GM13976 (cell line): ENCODE data around the gene CAPN10.

Source experiments
- DNase-seq: peaks from one replicate; pipeline ENCODE4 v3.0.0; 2012; ENCODE audit warnings: low spot score
- in situ Hi-C: fragments of 300-500 bp; cut with MboI; formaldehyde crosslinking; loops from one replicate; pipeline ENCODE4 v1.12.0; 2022; ENCODE audit warnings: low sequenced_read_pairs, mixed read lengths, inconsistent platforms; ENCODE audit not compliant: unreplicated experiment
- TF ChIP-seq, protein P1 (sequence below): IDR thresholded peaks from 2 replicates; pipeline ENCODE4 v1.5.1; 2012; ENCODE audit warnings: borderline replicate concordance, mild to moderate bottlenecking; ENCODE audit not compliant: insufficient read depth; ENCODE audit errors: extremely low read depth, missing control alignments, control extremely low read depth

The CAPN10 gene

DNA sequence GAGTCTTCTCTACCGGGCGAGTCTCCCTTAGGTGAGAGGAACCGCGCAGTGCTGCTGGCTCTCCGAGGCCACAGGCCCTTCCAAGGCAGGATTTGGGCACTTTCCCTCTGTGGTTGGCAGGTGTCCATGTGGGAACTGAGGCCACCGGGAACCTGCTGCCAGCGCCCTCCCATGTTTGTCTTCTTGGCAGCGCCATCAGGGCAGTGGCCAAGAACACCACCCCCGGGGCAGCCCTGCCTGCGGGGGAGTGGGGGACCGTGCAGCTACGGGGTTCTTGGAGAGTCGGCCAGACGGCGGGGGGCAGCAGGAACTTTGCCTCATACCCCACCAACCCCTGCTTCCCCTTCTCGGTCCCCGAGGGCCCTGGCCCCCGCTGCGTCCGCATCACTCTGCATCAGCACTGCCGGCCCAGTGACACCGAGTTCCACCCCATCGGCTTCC, 10.0 kb downstream of the CAPN10 start:
- DNase-seq = no peak
- TF ChIP-seq, protein P1, sequence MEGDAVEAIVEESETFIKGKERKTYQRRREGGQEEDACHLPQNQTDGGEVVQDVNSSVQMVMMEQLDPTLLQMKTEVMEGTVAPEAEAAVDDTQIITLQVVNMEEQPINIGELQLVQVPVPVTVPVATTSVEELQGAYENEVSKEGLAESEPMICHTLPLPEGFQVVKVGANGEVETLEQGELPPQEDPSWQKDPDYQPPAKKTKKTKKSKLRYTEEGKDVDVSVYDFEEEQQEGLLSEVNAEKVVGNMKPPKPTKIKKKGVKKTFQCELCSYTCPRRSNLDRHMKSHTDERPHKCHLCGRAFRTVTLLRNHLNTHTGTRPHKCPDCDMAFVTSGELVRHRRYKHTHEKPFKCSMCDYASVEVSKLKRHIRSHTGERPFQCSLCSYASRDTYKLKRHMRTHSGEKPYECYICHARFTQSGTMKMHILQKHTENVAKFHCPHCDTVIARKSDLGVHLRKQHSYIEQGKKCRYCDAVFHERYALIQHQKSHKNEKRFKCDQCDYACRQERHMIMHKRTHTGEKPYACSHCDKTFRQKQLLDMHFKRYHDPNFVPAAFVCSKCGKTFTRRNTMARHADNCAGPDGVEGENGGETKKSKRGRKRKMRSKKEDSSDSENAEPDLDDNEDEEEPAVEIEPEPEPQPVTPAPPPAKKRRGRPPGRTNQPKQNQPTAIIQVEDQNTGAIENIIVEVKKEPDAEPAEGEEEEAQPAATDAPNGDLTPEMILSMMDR = no peak
- in situ Hi-C loops = no loop called here

DNA sequence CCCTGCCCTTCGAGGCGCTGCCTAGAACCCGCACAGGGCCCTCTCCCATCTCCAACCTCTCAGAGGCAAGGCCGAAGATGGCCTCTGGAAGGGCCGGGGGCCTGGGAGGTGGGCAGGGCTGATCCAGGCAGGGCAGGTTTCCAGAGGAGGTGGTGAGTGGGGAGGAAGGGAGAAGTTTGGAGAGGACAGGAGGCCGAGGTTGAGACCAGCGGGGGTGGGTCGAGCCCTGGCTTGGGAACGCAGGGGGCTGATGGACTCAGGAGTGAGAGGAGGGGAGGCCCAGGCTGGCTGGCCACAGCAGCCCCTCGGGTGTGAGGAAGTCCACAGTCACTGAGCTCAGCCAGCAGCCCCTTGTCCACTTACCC, 10.5 kb downstream of the CAPN10 start:
- no peak for DNase-seq
- in situ Hi-C loops = no loop called here
- TF ChIP-seq, protein P1 = no peak

DNA sequence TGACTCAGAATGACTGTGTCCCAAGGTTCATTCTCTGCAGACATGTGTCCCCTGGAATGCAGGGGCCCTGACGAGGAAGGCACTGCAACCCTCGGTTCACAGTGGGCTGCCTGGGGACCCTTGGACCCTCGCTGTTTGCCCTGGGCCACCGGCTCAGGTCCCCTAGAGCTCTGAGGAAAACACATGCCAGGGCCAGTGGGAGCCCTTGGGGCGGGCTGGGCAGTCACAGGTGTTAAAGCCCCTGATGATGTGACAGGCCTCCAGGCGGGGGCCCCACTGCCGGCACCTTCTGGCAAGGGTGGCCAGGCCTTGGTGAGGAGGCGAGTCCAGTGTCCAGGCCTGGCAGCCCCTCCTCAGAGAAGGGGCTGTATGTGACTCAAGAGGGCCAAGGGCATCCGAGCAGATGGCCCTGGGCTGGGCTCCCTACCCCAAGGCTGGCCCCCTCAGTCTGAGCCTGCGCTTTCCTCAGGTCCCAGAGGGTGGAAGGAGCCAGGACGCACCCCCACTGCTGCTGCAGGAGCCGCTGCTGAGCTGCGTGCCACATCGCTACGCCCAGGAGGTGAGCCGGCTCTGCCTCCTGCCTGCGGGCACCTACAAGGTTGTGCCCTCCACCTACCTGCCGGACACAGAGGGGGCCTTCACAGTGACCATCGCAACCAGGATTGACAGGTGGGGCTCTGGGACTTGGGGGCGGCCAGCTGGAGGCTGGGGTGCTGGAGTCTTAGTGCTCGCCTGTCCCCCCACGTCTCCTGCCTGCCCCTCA, 11.1 kb downstream of the CAPN10 start:
- in situ Hi-C loops = no loop called here
- no peak for DNase-seq
- TF ChIP-seq, protein P1 = no peak

DNA sequence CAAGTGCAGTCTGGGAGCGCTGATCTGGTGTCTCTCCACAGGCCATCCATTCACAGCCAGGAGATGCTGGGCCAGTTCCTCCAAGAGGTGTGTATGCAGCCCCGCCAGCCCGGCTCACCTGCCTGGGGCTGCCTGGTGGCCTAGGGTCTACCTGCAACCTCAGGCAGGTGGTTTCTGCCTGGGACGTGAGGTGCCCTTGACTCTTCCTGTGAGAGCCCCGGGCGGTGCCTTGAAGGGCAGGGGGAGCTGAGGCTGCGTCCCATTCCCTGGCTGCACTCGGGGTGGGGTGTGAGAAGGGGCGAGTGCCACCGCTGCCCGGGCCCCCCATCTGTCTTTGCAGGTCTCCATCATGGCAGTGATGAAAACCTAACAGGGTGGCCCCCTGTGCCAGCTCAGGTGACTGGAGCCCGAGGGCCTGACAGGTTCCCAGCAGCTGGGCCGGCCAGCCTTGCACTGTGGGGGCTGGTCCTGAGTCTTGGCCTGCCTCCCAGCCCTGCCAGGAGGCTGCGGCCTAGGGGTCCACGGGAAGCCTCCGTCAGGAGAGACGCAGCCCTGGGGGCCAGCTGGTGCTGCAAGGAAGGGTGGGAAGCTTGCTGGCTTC, 11.9 kb downstream of the CAPN10 start:
- no peak for DNase-seq
- TF ChIP-seq, protein P1 = no peak
- in situ Hi-C loops = no loop called here

DNA sequence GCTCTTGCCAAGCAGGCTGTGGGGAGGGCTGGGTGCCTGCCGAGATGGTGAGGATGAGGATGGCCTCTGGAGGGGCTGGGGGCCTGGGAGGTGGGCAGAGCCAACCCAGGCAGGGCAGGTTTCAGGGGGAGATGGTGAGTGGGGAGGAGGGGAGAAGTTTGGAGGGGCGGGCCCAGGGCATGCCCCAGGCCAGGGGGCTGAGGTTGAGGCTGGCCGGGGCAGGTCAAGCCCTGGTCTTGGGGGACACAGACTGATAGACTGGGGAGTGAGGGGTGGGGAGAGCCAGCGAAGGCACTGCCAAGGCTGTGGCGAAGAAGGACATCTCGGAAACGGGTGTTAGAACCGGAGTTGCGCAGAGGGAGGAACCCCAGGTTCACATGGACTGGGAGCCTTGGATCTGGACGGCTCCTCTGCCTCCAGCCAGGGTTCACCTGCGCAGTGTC, 12.6 kb downstream of the CAPN10 start:
- in situ Hi-C loops = no loop called here
- no peak for DNase-seq
- TF ChIP-seq, protein P1 = no peak

DNA sequence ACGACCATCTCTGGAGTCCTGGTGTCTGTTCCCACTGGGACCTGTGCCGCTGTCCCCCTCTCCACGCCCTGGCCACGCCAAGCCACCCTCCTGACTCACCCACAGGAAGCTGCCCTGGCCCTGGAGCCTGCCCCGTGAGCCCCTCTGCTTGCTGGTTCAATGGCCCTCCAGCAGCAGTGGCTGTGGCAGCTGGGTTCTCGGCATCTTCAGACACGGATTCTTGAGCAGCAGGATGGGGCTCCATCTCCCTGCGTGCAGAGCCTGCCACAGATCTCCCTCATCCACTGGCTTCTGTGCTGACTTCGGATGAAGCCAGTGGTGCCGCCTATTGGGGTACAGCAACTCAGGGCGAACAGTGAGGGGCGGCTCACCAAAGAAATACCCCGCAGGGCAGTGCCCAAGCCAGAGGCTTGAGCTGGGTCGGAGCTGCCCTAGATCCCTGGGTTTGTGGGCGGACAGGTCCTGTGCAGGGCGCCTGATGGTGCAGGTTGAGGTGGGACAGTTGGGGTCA, 14.0 kb downstream of the CAPN10 start:
- DNase-seq = no peak
- TF ChIP-seq, protein P1 = no peak
- in situ Hi-C loops = no loop called here
